HG02938 (cell line): ENCODE data around the gene DLD.
A peak's percentile ranks its signal among the peaks of the same experiment; 100 is the strongest.
"Not testable (repeated sequence)": the region's sequence is repeated elsewhere in the genome, so short reads cannot be mapped to it uniquely, and the experiment has no call there.

Experiments
- ATAC-seq: cut with Tn5 transposase; IDR thresholded peaks from one replicate; pipeline ENCODE4 v1.9.1; 2021; ENCODE audit warnings: mild to moderate bottlenecking, moderate library complexity; ENCODE audit not compliant: unreplicated experiment

Gene DLD

DNA sequence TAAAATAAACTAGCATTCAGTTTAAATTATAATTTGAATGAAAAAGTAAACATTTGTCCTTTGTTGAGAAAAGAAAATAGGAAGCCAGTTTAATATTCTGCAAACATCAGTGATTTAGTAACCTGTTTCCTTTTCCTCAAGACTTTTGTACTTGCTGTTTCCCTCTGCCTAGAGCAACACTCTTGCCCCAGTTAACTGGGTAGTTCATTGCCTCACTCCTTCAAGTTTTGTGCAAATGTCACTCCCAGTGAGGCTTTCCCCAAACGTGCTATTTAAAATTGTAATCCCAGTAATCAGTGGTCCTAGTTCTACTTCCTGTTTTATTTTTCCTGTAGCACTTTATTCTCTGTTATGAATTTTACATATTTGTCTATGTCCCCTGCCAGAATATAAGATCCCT is 23.8 kb downstream of the DLD start:
- no peak for ATAC-seq

DNA sequence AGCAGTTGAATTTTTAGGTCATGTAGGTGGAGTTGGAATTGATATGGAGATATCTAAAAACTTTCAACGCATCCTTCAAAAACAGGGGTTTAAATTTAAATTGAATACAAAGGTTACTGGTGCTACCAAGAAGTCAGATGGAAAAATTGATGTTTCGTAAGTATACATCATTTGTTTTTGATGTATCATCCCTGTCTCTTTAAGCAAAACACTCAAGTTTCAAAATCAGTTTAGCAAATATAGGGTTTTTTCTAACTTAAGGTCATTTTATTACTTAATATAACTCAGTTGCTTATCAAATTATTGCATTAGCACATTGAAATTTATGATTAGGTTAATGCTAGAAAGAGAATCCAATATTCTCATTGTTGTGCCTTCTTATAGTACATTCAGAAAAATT is 24.6 kb downstream of the DLD start:
- no peak for ATAC-seq

GRCh38 chr7:107917763-107918651 is 27.0 kb downstream of the DLD start:
- peak; percentile 95 for ATAC-seq

DNA sequence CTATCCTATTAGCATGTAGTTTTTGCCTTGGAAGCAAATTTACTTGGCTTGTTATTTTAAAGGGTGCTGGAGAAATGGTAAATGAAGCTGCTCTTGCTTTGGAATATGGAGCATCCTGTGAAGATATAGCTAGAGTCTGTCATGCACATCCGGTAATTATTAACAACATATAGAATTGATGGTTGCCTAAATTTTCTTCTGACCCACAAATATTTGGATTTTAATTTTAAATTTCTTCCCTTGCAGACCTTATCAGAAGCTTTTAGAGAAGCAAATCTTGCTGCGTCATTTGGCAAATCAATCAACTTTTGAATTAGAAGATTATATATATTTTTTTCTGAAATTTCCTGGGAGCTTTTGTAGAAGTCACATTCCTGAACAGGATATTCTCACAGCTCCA is 28.0 kb downstream of the DLD start:
- ATAC-seq: no peak

- ATAC-seq: no peak
These were observed 29.2 kb downstream of the DLD start for GRCh38 chr7:107920048-107920772.

- ATAC-seq: not testable (repeated sequence)
These were observed 30.8 kb downstream of the DLD start for GRCh38 chr7:107921826-107922225.

GRCh38 chr7:107922886-107923285 is 31.9 kb downstream of the DLD start:
- ATAC-seq: no peak

GRCh38 chr7:107924841-107925504 is 34.0 kb downstream of the DLD start:
- peak; percentile 90 for ATAC-seq

DNA sequence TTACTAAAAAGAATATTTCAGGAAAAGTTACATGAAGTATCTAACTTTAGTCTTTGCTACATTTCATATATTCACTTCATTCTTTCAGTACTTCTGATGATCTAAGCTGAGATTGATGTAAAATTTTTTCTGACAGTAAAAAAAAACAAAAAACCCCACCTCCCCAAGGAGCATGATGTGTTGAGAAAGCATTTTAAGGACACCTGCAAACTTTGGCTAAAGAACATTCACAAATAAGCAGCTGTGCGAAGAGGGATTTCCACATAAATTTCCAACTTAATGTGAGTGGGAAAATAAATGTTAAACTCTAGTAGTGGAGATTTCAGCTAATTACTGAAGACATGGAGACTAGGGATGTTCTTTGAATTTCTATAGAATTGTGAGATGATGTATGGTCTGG is 35.5 kb downstream of the DLD start:
- no peak for ATAC-seq

DNA sequence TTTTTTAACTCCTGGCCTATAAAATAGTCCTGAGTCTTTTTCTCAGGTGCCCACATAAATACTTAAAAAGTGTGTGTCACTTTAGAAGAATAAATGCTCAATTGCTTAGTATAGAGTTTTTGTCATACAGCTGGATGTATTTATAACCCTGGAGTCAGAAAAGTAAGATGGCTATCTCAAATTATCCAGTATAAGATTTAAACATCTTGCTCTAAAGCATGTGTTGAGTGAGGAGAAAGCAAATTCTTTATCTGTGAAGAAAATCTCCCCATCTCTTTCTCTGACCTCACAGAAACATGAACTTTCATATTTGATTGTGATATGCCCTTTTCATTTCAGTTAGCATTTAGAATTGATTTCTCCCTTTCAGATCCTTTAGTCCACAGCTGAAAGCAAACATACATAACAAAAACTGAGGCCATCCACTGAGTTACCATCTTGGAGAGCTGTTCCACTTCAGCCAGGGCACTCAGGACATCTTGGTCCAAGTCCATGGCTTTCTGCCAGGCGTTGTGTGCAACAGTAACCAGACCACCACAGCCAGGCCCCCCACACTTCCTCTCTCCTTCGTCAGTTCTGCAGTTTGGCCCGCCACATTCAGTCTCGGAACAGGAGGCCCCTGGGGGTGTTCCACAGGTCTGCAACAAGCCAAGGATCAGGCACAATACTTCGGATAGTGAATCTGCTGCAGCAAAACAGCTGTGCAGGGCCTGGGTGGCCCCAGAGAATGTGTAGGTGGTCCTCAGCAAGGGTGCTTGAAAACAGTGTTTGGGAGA is 40.9 kb downstream of the DLD start:
- no peak for ATAC-seq

DNA sequence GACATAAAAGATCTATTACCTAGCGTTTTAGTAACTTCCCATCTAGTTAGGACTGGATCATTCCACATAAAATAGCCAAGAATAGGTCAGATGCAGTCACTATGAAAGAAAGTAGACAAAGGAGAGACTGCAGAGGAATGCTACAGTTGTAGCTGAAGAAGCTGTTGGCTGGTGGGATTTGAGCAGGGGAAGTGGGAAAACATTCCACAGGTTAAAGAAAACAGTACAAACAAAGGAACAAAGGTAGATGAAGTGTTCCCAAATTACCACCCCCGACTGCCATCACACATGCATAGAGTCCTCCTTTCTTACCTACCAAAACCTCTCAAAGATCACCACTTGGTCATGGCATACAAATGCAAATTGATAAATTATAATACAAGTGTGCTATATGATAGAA is 41.8 kb downstream of the DLD start:
- ATAC-seq: no peak

DNA sequence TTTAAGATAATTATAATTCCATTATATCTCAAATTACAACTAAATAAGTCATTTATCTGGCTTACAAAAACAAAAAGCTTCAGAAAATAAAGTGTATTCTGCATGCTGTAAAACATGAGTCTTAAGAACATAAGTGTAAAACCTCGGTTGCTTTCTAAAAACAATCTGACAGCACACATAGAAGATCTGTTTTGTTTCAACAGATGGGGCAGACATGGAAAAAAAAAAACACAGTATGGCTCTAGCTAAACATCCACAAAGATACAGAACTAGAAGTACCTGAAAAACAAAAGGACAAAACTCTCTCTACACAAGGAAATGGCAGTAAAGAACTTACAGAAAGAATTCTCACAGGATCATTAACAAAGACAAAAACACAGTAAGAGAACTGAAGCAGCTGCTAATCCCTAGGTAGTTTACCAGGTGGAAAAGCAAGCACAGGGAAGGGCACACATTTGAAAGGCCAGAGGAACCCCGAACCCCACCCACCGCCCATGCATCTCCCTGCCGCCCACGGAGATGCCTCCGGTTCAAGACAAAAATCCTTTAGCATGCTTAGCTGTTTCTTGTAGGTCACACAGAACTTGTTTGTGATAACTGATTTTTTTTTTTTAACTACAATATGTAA is 42.5 kb downstream of the DLD start:
- no peak for ATAC-seq

GRCh38 chr7:107934991-107935770 is 44.2 kb downstream of the DLD start:
- no peak for ATAC-seq

DNA sequence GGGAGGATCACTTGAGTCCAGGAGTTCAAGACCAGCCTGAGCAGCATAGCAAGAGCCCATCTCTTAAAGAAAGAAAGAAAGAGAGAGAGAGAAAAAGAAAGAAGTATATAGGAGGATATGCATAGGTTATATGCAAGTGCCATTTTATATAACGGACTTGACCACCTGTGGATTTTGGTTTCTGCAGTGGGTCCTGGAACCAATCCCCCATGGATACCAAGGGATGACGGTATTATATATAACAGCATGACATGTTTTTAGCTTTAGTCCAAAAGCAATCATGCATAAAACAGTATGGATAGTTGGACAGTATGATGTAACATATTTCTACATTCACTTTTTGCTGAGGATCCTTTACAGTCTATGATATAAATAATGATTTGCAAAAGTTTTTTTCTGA is 45.3 kb downstream of the DLD start:
- ATAC-seq: no peak

- no peak for ATAC-seq
These were observed 46.5 kb downstream of the DLD start for GRCh38 chr7:107937531-107937930.

DNA sequence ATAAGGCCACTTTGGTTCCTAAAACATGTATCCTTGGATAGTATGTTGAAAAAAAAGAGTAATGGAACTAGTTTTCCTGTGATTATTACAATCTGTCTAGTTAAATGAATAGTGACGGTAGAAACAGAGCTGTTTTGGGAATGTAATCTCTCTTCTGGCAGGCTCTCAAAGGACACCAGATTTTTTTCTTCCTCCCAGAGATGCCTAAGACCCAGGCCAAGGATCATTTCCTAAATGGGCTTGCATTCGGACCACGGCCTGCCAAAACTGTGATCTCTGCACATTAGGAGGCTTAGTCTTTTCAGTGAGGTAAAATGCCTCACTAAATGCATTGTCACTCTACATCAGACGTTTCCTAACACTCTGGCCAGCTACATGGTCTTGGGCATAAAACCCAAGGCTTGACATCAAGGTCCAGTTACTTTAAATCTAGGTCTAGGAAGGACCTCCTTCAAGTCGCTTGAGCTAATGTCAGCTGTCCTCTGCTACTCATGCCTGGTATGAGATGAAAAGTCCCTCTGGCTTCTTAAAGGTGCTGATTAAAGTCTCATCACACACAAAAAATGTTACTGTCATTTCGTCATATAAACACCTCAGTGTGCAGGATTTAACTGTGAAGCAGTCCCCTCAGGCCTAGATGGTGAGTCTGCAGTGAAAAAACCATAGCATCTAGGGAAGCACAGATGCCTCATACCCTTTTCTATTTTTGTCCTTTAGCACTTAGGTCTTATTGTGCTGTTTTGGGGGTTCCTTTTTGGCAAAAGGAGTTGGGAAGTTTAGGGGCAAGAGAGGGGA is 47.7 kb downstream of the DLD start:
- ATAC-seq: no peak

GRCh38 chr7:107939573-107940489 is 48.8 kb downstream of the DLD start:
- no peak for ATAC-seq

- ATAC-seq: no peak
These were observed 50.0 kb downstream of the DLD start for GRCh38 chr7:107940951-107941350.
